Loucy (cell line): Measurements from ENCODE around the gene CYP2J2.
"Not testable (repeated sequence)": the region's sequence is repeated elsewhere in the genome, so short reads cannot be mapped to it uniquely, and the experiment has no call there.

Experiments used
- CTCF ChIP-seq: fragments of 200-600 bp; sonication (generic); conservative IDR thresholded peaks from 2 replicates; pipeline ENCODE4 v1.5.1; 2014; ENCODE audit warnings: mild to moderate bottlenecking, antibody characterized with exemption, low read length
- EZH2phosphoT487 ChIP-seq: fragments of 200-600 bp; IDR thresholded peaks from 2 replicates; pipeline ENCODE4 v1.6.1; 2018; ENCODE audit warnings: antibody characterized with exemption, mild to moderate bottlenecking, moderate library complexity, borderline replicate concordance

- not testable (repeated sequence) for TF ChIP-seq EZH2phosphoT487, CTCF
Observed at GRCh38 chr1:59914791-59915286, 11.7 kb downstream of the CYP2J2 start.
